HG02763 (cell line): ENCODE measurements around the gene RELCH.

Experiments
- ATAC-seq: cut with Tn5 transposase; IDR thresholded peaks from one replicate; pipeline ENCODE4 v1.9.1; 2021; ENCODE audit warnings: mild to moderate bottlenecking, moderate library complexity; ENCODE audit not compliant: unreplicated experiment

The RELCH gene

DNA sequence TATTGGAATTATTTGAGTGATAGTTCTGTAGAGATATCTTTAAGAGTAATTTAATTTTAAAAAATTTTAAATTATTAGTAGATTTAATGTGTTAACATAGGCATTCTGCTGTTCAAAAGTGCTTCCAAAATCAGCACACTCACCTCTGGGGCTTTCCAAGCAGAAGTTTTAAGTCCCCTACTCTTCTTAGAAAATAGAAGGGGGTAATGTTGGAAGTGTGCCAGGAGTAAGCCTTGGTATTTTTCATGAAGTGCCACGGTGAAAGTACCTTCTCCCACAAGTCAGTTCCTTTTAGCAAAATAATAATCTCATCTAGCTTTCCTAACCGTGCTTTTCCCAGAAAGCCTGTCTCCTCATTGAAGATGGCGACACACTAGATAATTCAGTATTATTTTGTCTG, 134.1 kb downstream of the RELCH start:
- no peak for ATAC-seq

DNA sequence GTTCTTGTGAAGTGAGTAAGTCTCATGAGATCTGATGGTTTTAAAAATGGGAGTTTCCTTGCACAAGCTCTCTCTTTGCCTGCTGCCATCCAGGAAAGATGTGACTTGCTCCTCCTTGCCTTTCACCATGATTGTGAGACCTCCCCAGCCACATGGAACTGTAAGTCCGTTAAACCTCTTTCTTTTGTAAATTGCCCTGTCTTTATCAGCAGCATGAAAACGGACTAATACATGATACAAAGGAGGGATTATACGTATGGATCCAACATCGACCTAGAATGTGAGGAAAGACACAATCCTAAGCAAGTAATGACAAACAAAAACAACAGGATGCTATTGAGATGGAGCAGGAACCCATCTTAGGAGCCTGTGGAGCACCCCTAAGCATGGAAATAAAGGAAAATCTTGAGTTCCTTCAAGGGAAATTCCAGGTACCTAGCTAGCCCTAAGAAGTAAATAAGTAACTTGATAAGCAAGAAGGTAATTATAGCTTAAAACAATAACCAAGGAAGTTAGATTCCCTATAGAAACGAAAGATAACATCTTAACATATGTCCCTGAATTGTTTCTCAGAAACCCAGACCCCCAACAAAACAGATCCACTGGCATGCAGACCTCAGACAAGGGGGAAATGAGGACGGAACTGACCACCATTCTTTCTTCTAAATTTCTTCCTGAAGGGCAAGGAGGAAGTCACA, 136.6 kb downstream of the RELCH start:
- no peak for ATAC-seq

DNA sequence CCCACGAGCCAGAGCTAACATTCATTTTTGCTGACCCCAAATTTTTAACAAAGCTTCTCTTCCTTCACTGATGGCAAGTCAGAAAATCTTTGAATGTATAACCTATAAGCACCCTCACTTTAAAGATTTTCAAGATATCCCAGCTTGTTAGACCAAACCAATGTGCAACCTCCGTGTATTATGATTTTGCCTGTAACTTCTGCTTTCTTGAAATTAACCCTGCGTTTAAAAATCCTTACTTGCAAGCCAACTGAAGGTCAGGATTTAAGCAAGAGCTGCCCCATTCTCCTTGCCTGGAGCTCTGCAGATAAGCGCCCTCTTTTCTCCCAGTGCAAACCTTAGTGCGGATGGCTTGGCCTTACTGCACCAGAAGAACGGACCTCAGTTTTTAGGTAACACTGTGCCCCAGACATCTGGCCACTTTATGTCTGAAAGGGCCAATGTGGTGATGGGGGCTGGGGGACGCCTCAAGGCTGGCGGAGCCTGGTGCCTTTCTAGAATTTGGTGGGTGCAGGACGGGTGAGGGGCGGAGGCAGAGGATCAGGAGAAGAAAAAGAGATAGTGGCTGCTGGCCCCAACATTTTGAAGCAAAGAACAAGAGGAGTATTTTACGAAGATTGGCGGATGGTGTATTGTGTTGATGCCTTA, 137.2 kb downstream of the RELCH start:
- ATAC-seq, result no peak

DNA sequence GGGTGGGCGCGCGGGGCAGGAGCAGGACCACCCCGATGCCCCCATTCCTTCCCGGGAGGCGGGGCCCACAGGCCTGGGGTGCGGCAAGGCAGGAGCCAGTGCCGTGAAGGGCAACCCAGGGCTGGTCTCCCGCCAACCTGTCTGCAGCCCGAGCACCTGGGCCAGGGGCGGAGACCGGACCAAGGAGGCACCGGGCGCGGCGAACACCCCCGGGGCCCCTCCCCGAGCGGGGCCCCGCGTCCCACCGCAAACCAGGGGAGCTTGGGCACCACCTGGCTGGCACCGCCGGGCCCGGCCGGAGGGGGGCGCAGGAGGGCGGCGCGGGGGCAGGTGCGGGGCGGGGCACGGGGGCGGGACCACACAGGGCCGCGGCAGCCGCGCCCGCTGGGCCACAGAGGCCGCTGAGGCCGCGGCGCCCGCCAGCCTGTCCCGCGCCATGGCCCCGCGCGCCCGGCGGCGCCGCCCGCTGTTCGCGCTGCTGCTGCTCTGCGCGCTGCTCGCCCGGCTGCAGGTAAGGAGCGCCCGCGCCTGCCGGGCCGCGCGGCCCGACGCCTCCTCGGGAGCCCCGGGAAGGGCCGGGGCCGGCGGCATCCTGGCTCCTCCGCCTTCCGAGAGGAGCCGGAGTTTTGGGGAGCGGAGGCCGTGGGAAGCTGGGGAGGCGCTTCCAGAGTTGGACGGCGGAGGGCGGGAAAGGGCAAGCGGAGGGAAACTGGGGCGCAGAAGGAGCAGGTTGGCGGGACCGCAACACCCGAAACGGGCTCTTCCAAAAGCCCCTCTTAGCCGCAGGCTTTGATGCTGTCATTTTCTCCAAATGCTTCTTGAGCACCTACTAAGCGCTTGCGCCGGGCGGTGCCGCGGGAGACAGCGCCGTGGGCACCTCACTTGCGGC, 138.1 kb downstream of the RELCH start, which contains the start of gene TNFRSF11A:
Gene TNFRSF11A, plus strand, starts transcription at position 394 of the 889 bp plus-strand sequence. Its CDS starts 43 bp downstream, at position 437.
- ATAC-seq, result peak; percentile 42

DNA sequence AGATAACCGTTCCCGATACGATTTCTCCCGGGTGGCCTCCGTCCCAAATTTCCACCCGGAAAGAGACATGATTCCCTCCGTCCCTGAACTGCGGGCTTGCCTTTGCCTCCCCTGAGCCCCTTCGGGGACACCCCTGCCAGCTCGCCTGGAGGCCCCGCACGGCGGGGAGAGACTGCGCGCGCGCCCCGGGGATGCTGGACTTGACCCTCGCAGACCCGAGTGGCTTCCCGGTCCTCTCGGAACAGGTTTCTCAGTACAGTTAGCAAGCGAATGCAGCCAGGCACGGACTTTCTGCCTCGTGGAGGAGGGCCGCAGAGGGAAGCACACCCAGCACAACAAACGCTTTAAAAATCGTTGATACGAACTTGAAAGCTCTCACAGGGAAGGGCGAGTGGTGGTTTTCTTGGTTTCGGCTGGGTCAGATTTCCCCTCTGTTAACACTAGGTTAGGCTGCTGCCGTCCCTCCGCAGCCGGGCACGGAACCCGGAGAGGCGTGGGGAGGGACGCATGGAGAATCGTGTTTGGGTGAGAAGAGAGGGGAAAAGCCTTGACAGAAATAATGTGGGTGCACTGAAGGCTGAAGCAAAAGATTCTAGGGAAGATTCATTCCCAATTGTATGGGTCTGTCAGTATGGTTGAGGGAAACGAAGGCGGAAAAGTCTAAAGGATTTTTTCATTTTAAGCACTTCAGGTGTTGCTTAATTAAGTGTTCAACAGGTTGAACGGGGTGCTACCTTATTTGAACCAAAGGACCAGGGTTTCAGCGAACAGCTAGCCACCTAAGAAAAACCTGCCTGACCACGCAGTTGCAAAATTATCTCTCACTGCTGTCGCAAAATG, 139.0 kb downstream of the RELCH start:
- no peak for ATAC-seq

DNA sequence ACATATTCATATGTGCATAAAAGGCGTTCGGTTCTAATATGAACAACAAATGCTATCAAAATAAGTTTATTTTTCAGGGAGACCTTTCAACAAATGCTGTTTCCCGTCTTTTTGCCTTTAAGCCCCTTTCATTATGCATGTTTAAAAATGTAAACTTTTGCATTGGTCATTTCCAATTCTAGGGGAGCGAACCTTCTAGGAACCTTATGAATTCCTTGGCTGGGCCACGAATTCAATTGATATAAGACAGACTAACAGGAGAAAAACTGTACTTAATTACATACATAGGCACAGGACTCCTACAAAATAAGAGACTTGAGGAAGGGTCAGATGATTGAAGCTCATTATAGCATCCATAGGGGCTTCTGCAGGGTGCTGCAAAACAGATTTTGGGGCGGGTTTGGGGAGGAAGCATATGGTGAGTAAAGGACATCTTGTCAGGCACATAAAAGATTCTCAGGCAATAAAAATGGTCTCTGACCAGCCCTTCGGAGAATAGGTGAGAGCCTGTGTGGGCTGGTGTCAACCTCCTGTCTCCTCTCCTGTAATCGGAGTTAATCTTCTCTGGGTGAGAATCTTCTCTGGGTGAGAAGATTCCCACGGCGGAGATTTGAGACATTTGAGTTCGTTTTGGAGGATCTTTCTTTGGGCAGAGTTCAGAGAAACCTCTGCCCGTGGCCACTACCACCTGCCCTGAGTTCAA, 139.7 kb downstream of the RELCH start:
- no peak for ATAC-seq

DNA sequence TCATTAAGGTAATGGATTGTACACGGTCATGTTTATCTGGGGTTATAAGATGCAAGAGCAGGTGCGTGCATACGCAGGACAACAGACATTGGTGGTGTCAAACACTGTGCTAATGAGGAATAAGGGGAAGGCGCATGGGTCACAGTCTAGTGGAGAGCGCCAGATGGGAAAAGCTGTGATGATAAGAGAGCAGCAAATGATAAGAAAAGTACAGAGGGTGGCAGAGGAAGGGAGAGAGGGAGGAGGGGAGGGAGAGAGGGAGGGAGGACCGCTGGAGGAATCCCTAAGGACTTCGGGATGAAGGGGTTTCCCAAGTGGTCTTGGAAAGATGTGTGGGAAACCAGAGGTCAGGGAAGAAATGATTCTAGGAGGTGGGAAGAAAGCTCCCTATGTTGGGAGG, 140.9 kb downstream of the RELCH start:
- ATAC-seq, result no peak

DNA sequence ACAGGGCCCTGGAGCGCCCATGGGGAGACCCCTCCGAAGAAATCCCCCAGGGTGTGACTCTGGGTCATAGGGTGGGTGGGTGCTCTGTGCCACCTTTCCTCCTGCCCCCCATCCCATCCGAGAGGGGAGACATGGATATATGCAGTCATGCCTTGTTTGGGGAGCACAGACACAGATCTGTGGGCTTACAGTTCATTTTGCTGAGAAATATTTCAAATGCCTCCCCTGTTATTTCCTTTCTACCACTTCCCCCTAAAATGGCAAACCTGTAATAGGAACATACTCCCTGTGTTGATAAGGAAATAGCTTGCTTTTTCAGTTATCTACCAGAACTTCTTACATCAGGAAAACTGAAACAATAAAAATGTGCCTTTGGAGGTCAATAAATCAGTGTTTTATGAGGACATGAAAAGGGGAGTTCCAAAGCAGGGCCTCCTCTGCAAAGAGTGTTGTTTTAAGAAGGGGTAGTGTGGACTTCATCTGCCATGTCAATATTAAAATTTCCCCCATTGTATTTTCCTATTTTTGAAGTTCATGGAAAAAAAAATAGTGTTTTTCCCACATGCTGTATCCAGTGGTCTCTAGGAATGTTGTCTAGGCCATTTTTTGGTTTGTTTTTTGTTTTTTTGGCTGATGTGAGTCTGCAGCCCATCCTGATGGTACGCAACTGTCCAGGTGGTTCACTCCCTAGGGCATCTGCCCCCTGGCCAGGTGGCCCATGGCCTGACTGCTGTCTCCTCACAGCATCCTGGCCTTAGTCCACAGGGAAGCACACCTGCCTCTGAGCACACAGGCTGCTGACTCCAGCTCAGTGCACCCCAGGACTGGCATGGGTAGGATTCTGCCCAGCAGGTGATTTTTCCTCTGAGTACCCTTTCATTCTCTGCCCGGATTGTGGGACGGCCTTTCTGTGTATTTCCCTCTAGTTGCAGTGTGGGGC, 141.8 kb downstream of the RELCH start:
- ATAC-seq, result no peak

DNA sequence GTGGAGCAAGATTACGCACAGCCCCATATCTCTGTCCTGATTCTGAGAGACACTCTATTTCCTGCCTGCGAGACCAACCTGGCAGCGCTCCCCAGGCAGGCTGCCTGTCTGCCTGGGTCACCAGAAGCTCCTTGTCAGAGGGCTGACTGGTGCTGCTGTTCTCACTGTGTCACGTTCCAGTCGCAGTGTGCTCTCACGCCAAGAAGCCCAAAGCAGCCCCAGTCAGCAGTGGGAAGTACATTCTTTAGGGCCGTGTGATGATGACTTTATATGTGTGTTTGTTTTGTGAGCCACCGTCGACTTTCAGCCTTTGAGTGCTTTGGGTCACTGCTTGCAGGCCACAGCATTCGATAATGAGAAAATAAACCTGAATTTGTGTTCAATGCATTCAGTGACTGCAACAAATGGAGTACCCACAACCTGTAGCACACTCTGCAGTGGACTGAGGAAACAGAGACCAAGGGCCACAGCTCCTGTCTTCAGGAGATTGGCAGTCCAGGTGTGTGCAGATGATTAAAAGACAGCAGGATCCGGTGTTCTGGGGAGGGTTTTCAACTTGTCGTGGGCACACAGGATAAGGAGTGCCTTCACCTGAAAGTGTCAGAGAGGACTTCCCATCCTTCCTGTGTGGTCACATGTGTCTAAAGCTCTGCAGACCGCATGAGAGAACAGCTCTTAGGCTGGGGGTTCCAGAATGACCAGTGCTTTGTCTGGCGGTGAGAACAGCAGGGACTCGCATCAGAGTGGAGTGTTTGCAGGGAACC, 142.8 kb downstream of the RELCH start:
- no peak for ATAC-seq

DNA sequence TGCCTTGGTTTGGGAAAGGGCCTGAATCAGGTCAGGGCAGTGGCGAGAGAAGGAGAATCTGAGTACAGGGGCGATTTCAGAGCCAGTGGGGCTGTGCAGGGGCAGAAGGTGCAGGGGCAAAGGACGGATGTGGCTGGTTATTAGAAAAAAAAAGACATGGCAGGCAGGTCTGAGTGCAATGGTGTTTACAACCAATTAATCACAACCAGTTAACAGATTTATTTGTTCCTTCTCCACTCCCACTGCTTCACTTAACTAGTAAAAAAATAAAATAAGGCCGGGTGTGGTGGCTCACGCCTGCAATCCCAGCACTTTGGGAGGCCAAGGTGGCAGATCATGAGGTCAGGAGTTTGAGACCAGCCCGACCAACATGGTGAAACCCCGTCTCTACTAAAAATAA, 143.6 kb downstream of the RELCH start:
- ATAC-seq, result no peak

DNA sequence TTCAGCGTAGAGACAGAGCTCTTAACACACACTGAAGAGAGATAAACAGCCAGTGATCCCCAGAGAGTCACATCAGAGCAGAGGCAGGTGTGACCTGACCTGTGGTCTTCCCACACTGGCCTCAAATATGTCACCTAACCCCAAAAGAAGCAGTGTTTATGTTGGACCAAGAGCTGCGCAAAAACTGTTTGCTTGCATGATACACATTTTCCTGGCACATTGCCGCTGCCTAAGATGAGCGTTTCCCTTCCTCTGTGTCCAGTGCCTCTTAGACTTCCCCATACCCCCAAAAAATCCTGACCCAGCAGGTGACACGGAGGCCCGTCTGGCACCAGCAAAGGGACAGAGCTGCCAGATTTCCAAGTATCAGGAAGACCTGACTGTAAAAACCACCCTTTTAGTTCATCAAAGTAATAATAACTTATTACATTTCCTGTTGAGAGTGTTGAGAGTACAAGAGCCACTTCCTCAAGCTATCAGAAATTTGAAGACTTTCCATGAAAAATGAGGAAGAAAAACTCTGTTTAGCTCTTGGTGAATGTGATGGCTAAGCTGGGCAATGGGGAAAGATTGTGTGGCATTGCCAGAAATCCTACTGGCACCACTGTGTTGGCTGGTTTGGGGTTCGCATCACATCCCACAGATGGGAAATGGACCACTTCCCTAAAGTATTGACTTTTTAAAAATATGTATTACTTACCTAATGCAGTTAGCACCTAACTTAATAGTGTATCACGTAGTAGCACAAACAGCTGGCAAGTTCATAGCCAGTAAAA, 144.7 kb downstream of the RELCH start:
- no peak for ATAC-seq

DNA sequence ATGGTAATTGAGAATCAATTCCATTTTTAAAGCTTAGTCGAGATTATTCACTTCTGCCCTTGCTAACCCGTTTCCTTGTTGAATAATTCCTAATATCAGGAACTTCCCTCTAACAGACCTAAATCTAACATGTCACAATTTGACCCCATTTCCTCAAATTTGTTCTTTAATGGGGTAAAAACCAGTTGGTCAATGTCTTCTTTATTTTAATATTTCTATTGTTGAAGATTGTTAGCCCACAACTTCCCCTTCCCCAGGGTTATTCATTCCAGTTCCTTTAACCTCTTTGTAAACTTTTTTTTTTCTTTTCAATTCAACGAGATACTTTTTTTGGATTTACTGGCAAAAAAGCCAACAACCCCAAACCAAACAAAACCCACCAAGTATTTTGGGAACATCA, 145.4 kb downstream of the RELCH start:
- no peak for ATAC-seq

DNA sequence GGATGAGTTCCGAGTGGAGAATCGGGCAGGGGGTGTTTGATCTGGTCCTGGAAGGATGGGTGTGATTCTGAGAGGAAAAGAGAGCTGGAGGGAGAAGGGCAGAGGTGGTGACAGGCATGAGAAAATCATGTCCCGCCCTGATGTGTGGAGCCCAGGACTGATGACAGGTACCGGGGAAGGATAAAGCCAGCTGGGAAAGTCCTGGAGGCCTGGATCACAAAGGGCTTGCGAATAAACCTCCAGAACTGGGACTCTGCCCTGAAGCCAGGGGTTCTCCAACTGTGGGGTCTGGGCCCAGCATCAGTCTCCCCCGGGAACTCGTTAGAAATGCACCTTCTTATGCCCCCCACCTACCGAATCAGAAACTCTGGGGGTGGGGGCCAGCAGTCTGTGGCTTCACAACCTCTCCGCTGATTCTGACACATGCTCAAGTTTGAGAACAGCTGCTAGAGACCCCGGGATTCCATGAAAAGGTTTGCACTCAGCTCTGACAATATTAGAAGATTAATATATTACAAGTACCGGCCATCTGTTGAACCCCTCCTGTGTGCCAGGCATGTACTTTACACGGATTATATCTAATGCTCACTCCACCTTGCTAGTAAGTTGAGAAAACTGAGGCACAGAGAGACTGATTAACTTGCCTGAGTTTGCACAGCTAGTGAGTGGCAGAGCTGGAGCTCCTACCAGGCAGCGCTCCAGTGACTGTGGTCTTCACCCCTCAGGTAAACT, 146.1 kb downstream of the RELCH start:
- no peak for ATAC-seq

DNA sequence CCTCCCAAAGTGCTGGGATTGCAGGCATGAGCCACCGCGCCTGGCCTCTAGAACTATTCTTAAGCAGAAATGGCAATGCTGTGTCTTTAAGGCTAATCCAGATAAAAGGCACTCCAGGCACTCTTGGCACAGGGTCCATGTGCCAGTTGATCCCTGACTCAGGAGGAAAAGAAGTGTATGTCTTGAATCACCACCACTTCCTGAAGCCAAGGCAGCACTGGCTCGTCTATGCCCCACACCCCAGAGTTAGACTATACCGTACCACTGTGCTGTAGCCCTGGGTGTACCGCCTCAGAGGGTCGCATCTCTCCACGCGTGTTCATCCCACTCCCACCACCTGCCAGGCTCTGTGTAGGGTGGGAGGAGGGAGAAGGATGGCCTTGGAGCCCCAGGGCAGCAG, 147.1 kb downstream of the RELCH start:
- ATAC-seq, result no peak

DNA sequence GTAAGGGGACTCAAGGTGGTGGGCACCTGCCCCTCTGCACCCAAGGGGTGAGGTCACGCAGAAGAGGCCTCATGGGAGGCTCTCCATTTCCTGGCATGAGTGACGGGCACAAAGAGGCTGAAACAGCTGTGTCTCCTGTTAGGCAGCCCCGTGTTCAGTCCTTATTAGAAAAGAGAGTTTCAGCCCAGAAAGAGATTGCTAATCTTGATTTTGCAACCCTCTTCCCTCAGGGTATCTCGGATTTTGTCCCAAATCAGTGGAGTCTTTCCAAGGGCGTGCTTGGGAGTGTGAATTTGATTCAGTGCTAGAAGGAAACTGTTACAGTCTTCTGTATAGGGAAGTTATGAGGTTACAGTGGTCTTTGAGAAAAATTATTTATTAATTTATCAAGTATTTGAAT, 148.4 kb downstream of the RELCH start:
- no peak for ATAC-seq

DNA sequence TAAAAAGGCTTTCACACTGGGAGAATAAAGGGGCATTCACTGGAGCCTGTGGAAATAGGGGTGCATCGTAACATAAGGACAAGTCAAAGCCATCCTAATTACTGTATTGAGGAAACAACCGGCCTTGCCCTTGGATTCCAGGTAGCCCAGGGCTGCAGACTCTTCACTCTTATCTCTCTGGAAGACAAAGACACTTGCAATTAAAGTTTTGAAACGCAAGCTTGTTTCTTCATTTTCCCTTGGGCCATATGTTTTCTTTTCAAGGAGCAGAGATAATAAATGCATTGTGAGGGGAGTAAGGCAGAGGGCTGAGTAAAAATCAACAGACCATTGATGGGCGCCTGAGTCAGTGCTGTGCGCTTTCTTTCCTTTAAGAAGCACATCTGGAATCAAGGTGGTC, 149.6 kb downstream of the RELCH start:
- ATAC-seq, result no peak

DNA sequence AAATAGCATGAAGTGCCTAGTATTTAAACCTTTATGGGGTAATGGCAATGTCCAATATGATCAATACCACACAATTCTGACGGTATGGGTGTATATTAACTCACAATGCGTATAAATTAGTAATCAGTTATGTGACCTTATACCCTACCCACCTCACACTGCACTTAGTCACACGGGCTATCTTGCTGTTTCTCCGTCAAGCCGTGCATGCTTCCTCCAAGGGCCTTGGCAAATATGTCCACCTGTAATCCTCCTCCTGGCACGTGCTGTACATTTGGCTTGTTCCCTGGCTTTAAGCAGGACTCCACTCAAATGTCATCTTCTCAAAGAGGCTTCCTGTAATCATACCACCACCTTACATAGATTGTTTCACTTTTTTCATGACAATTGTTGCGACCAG, 150.3 kb downstream of the RELCH start:
- ATAC-seq, result no peak
